DMS 273 (cell line): Measurements from ENCODE around the gene ZC3H14.

ENCODE experiments used
- DNase-seq: peaks from one replicate; lab custom pipeline; 2025; ENCODE audit not compliant: unreplicated experiment; lab: John Stamatoyannopoulos, UW

The ZC3H14 gene

DNA sequence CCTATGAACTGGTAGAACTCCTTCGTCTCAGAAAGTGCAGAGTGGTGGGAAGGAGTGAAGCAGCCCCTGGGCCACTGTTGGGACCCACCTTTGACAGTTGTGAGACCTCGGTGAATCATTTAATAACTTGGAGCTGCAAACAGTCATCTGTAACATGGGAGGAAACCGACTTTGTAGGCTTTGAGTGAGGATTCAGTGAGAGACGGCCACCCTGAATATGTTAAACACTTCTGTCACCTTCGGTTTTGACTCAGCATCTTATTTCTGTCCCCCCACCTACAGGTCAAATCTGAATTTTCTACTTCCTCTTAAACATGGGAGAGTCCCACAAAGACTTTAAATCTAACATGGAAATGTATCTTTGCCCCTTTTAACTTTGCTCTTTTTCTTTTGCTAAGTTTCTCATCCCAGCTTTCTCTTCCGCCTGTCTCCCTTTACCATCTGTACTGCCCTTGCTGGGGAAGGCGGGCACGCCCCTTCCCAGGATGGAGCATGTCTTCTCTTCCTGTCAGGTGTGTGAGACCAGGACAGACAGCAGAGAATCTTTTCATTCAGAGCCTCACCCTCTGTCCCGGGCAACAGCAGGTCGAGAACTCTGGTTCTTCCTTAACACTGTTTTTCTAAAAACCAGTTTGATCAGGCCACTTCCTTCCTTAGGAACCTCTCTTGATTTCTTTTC, 37.1 kb downstream of the ZC3H14 start:
- no peak for DNase-seq

DNA sequence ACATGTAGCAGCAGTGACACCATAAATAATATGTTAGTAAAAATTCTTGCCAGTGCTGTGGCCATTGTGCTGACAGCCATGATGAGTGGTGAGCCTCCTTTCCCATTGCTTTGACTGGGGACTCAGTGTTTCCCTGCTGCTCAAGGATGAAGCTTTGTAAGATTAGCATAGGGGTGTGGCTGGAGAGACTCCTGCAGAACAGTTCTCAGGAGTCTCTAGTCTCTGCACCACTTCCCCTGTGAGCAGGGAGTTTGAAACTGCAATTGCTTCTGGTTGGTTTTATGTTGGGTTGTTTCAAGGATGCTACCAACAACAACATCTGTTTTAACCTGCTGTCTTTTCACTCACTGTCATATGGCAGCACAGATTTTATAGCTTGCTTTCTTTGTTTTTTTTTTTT, 41.4 kb downstream of the ZC3H14 start:
- DNase-seq: no peak

DNA sequence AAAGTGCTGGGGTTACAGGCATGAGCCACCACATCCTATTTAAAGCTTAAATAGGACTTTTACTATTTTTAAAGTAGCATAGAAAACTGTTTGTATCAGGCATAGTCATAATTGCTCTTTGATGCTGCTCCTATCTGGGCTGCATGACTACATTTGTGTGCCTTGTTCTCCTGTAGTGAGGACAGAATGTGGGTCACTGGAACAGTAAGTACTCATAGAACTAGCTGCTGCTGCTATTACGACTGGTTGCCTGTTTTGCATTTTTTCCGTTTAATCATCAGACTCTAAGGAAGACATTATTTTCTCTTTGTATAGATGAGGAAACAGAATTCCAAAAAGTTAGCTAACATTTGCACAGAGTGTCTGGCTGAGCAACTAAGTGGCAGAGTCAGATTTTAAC, 42.8 kb downstream of the ZC3H14 start:
- DNase-seq: no peak

DNA sequence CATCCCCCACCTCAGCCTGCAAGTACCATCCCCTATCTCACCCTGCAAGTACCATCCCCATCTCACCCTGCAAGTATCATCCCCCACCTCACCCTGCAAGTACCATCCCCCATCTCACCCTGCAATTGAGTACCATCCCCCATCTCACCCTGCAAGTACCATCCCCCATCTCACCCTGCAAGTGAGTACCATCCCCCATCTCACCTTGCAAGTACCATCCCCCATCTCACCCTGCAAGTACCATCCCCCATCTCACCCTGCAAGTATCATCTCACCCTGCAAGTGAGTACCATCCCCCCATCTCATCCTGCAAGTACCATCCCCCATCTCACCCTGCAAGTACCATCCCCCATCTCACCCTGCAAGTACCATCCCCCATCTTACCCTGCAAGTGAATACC, 45.0 kb downstream of the ZC3H14 start:
- no peak for DNase-seq

DNA sequence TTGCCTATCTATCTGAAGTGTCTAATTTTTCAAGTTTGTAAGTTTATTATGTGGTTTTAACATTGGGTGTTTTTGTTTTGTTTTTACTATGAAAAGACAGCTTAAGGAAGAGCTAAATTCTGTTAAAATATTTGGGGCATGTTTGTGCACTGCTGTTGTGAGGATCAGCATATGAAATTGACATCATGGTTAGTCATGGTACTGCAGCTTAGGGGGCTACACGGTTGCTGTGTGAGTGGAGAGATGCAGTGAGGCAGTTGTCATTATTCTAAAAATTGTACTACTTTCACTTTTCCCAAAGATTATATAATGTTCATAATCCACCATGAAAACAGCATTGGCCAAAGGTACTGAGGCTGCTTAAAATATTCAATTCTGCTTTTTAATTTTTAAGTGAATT, 49.0 kb downstream of the ZC3H14 start:
- no peak for DNase-seq

DNA sequence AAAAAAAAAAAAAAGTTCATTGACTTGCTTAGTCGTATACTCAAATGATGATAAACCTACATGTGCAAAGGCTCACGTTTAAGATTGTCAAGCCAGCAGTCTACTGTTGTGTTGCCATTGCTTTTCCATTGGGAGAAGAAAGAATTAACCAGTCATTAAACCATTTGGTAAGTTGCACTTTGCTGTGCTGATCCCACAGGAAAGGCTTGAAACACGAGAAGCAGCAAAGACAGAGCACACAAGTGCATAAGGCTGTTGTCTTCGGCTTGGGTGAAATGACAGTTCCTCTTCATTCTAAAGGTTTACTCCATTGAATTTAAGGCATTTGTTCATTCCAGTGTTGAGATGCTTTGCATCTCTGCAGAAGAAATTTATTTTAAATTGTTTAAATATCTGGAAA, 50.1 kb downstream of the ZC3H14 start:
- no peak for DNase-seq

DNA sequence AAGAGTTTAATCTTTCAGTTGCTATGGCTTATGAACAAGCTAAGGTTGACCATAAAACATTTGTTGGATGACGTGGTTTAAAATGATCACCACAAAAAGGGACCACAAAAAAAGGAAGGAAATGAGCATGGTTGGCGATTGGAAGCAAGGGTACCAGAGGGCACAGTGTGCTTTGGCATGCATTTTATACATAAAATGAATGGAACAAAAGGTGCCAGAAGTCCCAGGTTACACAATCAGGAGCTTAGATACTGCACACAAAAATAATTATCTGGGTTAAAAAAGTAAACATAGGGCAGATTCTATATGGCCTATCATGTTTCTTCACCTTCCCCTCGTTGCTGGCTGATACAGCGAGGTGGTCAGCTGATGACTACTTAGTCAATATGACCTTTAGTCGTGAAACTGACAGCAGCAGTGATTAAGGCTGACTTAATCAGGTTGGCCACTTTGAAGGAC, 50.7 kb downstream of the ZC3H14 start:
- DNase-seq: no peak

DNA sequence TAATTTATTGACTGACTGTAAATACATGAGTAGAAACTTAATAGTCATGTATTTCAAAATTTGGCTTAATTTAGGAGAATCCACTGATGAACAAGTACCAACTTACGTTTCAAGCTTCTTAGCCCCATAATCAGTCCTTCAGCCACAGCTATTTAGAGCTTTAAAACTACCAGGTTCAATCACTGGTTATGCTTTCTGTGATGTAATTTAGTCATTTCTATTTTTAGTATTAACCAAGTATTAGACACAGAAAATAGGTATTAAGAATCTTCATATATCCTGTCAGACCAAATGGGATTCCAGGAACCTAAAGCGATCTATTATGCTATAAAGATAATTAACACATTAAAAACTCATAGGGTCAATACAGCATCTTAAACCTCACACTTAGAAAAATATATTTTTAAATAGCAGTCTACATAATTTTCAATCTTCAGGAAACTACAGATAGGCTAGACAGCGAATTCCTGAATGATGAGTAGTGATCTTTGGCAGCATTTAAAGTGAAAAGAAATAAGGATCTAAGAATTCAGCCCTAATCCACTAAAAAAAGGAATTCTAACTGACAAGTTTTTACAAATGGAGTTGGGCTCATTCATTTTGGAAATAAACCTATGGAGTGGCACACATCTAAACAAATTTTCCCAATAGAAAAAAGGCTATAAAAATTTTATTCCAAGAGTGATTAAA, 51.5 kb downstream of the ZC3H14 start:
- no peak for DNase-seq

DNA sequence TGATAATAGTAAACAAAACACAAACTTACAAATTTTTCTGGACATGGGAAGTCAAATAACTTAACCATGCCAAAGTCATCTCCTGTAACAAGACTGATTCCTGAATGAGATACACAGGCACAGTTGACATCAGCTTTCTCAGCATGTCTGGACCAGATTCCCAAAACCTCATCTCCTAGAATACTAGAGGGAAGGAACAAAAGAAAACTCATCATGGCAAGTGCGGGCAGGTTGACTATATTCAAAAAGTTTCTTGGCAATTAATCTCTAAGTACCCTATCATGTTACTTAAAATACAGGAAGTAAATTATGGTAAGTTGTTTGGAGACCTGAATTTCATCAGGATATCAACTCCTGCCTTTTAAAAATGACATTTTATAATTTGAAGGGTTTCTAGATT, 53.9 kb downstream of the ZC3H14 start:
- DNase-seq: no peak

DNA sequence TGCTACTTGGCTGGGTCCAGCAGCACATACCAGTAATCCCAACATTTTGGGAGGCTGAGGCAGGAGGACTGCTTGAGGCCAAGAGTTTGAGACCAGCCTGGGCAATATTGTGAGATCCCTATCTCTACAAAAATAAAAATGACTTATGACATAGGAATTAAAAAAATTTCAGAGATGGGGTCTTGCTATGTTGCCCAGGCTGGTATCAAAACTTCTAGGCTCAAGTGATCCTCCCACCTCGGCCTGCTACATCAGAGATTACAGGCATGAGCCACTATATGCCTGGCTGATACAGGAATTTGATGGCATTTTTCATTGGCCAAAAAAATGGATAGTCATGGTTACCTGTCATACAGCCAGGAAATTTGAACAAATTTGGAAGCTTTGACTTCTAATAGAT, 54.6 kb downstream of the ZC3H14 start:
- no peak for DNase-seq

DNA sequence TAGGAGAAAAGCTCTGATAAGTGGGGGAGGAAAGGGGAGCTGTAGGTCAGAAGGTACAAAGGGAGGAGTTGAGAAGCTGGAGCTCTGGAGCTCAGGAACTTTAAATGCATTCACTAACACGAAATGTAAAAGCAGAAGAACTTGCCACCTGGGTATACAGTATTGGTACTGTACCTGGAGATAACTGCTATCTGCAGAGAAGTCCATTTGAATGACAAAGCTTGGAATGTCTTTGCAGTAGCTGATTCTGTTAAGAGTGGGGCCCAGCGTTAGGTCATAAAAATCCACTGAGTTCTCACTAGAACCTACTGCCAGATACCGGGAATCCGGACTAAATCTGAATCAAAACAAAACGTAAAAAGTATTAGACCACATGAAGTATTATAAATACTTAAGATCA, 55.6 kb downstream of the ZC3H14 start:
- DNase-seq: no peak

DNA sequence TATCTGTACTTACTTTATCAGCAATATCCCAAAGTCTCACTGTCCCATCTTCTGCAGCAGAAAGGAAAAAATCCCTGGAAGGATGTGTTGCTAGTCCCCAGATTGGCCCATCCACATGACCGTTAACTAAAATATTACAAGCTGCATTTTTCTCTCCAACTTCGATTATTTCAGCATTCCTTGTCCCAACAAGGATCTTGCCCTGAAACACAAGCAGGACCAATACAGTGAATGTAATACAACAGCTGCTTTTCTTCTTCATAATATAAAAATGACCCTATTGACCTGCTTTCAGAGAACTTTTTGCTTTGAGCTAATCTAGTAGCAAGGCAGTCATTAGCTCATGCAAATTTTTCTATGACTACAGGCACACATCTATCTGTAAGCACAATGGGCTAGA, 58.3 kb downstream of the ZC3H14 start:
- no peak for DNase-seq

DNA sequence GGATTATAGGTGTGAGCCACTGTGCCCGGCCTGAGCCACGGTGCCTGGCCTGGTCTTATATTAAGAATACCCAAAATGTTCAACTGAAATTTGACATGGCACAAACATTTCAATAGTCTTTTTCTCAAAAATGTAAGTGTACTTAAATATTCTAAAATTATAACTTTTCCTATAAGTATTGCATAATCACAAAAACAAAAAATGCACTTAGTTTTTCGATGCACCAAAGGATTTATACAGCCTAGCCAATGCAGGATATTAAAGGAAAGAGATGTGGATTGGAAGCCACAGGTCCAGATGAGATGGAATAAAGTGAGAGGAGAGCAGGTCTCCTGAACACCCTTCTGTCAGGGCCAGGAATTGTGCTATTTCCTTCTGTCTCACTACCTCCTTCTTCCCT, 62.8 kb downstream of the ZC3H14 start:
- no peak for DNase-seq

DNA sequence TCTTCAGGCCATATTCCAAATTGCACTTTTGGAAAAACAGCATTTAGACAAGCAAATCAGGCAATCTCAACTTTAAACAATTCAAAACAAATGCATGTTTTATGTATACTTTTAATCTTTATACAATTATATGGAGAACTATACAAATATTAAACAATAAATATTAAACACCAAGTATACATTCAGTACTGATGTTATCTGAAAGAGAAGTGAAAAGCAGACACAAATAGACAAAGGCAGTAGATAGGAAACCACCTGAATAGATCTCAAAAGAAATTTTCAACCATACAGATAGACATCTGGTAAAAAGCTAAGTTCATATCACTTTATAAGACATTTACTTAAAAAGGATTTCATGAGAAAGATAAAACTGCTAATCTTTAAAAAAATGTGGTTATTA, 65.2 kb downstream of the ZC3H14 start:
- no peak for DNase-seq

DNA sequence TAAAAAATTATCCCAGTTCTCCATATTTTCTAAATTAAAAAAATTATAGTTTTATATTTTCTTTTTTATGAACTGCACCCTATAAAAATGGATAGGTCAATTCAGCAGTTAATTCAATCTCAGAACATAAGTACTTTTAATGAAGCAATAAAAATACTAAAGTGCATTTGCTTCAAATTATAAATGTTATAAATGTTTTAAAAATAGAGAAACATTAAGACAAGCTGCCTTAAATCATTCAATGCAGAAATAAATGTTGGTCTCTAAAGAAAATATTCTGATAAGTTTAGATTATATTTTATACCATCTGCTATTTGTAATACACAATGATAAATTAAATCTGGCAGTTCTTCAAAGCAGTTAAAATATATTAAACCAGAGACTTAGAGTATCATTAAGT, 65.6 kb downstream of the ZC3H14 start:
- no peak for DNase-seq

DNA sequence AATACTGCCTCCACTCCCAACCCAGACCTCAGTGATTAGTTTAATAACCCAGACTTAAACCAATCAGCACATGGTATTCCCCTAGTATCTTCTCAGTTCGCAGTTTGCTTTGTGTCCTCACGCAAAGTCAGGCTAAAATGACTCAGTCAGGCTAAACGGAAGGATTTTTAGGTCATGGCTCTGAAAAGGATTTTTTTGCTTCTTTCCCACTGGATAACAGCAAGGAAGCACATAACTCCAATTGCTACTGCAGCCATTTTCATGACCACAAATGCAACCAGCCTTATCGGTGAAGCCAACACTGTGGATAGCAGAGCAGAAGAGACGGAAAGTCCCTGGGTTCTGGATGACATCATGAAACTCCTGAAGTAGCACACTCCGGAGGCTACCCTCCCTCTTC, 67.7 kb downstream of the ZC3H14 start:
- DNase-seq: no peak

DNA sequence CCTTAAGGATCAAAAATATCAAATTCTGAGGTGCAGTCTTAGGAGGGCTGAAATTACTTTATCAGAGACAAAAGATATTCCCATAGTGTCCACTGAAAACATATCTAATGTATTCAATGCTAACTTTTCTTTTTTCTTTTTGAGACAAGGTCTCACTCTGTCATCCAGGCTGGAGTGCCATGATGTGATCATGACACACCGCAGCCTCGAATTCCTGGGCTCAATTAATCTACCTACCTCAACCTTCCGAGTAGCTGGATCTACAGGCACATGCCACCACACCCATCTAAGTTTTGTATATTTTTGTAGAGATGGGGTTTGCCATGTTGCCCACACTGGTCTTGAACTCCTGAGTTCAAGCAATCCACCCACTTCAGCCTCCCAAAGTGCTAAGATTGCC, 68.3 kb downstream of the ZC3H14 start:
- DNase-seq: no peak

DNA sequence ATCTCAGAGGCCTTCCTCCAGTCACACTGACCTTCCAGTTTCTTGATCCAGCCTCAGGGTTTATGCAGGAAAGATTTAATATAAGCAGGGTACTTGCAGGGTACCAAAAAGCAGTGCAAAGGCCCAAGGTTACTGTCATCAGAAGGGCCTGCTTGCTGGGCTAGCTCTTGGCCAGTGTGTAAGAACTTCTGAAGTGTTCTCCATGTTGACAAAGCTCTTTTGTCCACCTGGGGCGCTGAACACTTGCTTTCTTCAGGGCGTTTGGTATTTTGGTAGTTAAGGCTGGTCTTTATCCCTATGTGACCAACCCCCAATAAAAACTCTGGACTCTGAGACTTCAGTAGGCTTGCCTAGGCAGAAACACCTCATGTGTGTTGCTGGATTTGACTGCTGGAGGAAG, 69.7 kb downstream of the ZC3H14 start:
- no peak for DNase-seq

DNA sequence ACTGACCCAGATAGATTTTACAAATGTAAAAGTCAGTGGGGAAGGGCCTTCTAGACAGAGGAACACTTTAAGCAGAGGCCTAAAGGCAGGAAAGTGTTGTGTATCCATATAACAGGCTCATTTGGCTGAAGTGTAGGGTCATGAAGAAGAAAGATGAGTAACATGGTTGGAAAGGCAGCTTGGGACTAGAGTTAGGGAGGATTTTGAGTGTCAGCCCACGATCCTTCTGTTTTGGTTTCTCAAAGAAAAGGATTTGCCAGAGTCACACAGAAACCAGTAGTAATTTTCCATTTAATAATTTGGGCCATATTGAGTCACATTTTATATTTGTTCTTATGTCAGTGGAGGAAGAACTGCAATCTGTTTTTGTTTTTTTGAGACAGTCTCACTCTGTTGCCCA, 76.4 kb downstream of the ZC3H14 start:
- DNase-seq: no peak

DNA sequence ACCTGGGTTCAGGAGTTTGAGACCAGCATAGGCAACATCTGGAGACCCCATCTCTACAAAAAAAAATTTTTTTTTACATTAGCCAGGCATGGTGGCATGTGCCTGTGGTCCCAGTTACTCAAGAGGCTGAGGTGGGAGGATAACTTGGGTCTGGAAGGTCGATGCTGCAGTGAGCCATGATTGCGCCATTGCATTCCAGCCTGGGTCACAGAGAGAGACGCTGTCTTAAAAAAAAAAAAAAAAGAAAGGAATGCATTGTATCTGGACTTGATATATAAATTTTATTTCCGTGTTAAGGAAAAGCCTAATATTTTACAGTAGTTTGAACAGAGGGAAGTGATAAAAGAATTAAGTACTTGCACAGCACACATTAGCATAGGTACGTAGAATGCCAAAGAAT, 97.2 kb downstream of the ZC3H14 start:
- no peak for DNase-seq

DNA sequence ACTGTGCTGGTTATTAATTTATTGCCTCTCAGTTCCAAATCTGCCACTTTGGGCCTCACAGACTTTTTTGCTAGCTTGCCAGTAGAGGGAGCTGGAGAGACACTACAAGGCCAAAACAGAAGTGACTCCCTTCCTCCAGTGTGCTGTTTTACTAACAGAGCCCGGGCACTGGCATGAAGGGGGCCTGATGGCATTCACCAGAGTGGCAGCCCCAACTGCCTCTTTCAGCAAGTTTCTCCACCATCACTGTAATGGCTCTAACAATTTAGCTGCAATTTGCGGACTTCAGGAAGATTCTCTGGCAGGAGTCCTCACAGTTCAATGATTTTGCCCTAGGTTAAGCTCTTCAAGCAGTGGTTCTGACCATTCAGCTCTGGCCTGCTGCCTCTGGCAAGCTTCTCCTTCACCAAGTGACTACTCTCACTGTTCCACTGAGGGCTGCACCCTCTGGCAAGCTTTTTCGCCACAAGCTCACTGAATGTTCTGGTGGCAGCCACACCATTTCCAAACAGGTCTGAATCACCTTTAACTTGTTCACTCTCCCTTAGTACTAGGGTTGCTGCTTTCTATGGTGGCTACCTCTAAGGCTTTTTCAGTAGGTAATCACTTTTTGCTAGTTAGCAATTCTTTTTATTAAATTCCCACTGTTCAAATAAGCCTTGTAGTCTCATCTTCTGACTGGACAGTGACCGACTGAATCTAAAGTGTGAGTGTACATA, 104.9 kb downstream of the ZC3H14 start:
- peak; percentile 88 for DNase-seq

DNA sequence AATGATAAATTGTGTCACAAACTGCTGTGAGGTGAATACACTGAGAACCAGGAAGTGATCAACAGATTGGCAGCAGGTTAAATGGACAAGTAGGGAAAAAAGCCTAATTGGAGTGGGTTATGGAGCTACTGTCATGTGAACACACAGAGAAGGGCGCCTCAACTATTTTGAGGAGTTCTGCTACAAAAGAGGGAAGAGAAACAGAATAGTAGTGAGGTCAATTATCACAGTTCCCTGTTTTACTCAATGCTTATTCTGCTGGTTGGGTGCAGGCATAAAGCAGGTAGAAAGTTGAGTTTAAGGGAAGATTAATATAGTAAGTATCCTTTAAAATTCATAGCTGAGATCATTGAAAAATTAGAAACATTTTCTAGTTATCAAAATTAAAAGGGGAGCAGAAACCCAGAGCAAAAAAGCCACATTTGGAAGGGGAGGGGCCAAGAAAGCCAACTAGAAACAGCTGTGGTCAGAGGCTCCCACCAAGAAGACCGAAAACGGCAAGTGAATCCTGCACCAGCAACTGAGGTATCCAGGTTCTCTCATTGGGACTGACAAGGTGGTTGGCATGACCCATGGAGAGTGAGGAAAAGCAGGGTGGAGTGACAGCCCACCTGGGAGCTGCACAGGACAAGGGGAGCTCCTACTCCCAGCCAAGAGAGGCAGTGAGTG, 105.7 kb downstream of the ZC3H14 start:
- no peak for DNase-seq
